Kidney epithelial cell (primary cell): ENCODE measurements around the gene LARP1. TPM values are rescaled to one million over a fixed set of nuclear protein-coding genes. Genes with fewer than 3 reads are reported as not detected.

Experiments
- DNase-seq: peaks from one replicate; pipeline ENCODE4 v3.0.0-alpha.2; 2010; ENCODE audit warnings: low read depth
- H3K27me3 ChIP-seq: 2 replicates; pipeline ENCODE4 v1.6.0; 2011; ENCODE audit warnings: low read length; ENCODE audit not compliant: control insufficient read depth, insufficient read depth
- H3K36me3 ChIP-seq: 2 replicates; pipeline ENCODE4 v1.5.1; 2011; ENCODE audit warnings: low read length; ENCODE audit not compliant: control insufficient read depth, insufficient read depth
- H3K4me3 ChIP-seq: 2 replicates; pipeline ENCODE4 v1.5.1; 2011; ENCODE audit warnings: low read depth, mild to moderate bottlenecking, control low read depth, low read length
- CTCF ChIP-seq: IDR thresholded peaks from 2 replicates; pipeline ENCODE4 v1.5.1; 2011; ENCODE audit warnings: mild to moderate bottlenecking, moderate library complexity, low read length, control low read depth, inconsistent platforms; ENCODE audit not compliant: insufficient read depth, poor library complexity, severe bottlenecking
- total RNA-seq: library from RNA; depleted of rRNA; stranded (reverse); fragments of >200 nt; gene quantifications from 2 replicates; pipeline ENCODE4 v1.2.3, GENCODE V29; 2015

Gene LARP1
- total RNA-seq, 1 donor from 2014 or later, result 142 TPM

GRCh38 chr5:154762700-154763099 is 7.5 kb downstream of the LARP1 start:
- TF ChIP-seq CTCF, result no peak
- no peak for DNase-seq

GRCh38 chr5:154764967-154765366 is 9.8 kb downstream of the LARP1 start:
- Histone ChIP-seq H3K27me3 (no peaks in the 10 kb centered on the region), H3K36me3 (no peaks in the 10 kb centered on the region), H3K4me3 (no peak overlapping the region)
- DNase-seq, result no peak
- no peak for TF ChIP-seq CTCF

More at GRCh38 chr5:154762700-154763099, 7.5 kb downstream of the LARP1 start:
- H3K27me3 ChIP-seq, result no peaks in the 10 kb centered on the region
- H3K36me3 ChIP-seq, result no peaks in the 10 kb centered on the region
- no peak overlapping the region for H3K4me3 ChIP-seq

GRCh38 chr5:154765396-154765925 is 10.3 kb downstream of the LARP1 start:
- H3K4me3 ChIP-seq, result no peak overlapping the region
- DNase-seq, result no peak
- no peaks in the 10 kb centered on the region for H3K27me3 ChIP-seq
- TF ChIP-seq CTCF, result no peak
- H3K36me3 ChIP-seq, result no peaks in the 10 kb centered on the region

GRCh38 chr5:154766558-154767281 is 11.5 kb downstream of the LARP1 start:
- no peak overlapping the region for H3K4me3 ChIP-seq
- H3K36me3 ChIP-seq, result no peaks in the 10 kb centered on the region
- no peaks in the 10 kb centered on the region for H3K27me3 ChIP-seq
- no peak for TF ChIP-seq CTCF
- no peak for DNase-seq

- TF ChIP-seq CTCF, result no peak
- H3K4me3 ChIP-seq, result no peak overlapping the region
- H3K36me3 ChIP-seq, result no peaks in the 10 kb centered on the region
- no peaks in the 10 kb centered on the region for H3K27me3 ChIP-seq
- no peak for DNase-seq
These were observed 12.4 kb downstream of the LARP1 start for GRCh38 chr5:154767576-154767975.

- H3K27me3 ChIP-seq, result no peaks in the 10 kb centered on the region
- TF ChIP-seq CTCF, result no peak
These were observed 13.0 kb downstream of the LARP1 start for GRCh38 chr5:154768207-154768606.

More at GRCh38 chr5:154768207-154768606, 13.0 kb downstream of the LARP1 start:
- Histone ChIP-seq H3K36me3 (no peaks in the 10 kb centered on the region), H3K4me3 (no peak overlapping the region)
- DNase-seq, result no peak
